Right kidney (tissue), 1 donor: Measurements from ENCODE around the gene APOL3.
"Not testable (repeated sequence)": the region's sequence is repeated elsewhere in the genome, so short reads cannot be mapped to it uniquely, and the experiment has no call there.

Source experiments
- DNase-seq: peaks from one replicate; pipeline ENCODE4 v3.0.0-alpha.2; 2016

The APOL3 gene

GRCh38 chr22:36193577-36193976, 33.0 kb upstream of the APOL3 start:
- DNase-seq = no peak

GRCh38 chr22:36193171-36193570, 32.6 kb upstream of the APOL3 start:
- no peak for DNase-seq

- DNase-seq = no peak
These were observed 32.0 kb upstream of the APOL3 start for GRCh38 chr22:36192542-36192941.

GRCh38 chr22:36191106-36191836, 30.7 kb upstream of the APOL3 start:
- DNase-seq = no peak

- DNase-seq = not testable (repeated sequence)
These were observed 27.3 kb upstream of the APOL3 start for GRCh38 chr22:36187862-36188261.

- no peak for DNase-seq
These were observed 25.5 kb upstream of the APOL3 start for GRCh38 chr22:36185828-36186624.

- DNase-seq = no peak
These were observed 24.0 kb upstream of the APOL3 start for GRCh38 chr22:36184433-36185025.

- DNase-seq = no peak
These were observed 22.9 kb upstream of the APOL3 start for GRCh38 chr22:36183446-36183845.

GRCh38 chr22:36182857-36183256, 22.3 kb upstream of the APOL3 start:
- no peak for DNase-seq

GRCh38 chr22:36182056-36182455, 21.5 kb upstream of the APOL3 start:
- DNase-seq = no peak

GRCh38 chr22:36180928-36181327, 20.4 kb upstream of the APOL3 start:
- no peak for DNase-seq

- peak; percentile 41 for DNase-seq
These were observed 19.7 kb upstream of the APOL3 start for GRCh38 chr22:36180038-36180880.

- no peak for DNase-seq
These were observed 16.6 kb upstream of the APOL3 start for GRCh38 chr22:36177160-36177559.

- DNase-seq = no peak
These were observed 15.3 kb upstream of the APOL3 start for GRCh38 chr22:36175892-36176291.

- no peak for DNase-seq
These were observed 11.4 kb upstream of the APOL3 start for GRCh38 chr22:36171941-36172340.

- DNase-seq = no peak
These were observed 6.1 kb upstream of the APOL3 start for GRCh38 chr22:36166518-36167220.

- DNase-seq = no peak
These were observed 5.5 kb upstream of the APOL3 start for GRCh38 chr22:36166086-36166485.

- DNase-seq = no peak
These were observed 4.6 kb upstream of the APOL3 start for GRCh38 chr22:36165141-36165540.

- no peak for DNase-seq
These were observed 4.1 kb upstream of the APOL3 start for GRCh38 chr22:36164621-36165020.

GRCh38 chr22:36163497-36163896, 2.9 kb upstream of the APOL3 start:
- DNase-seq = no peak

- DNase-seq = no peak
These were observed 1.8 kb upstream of the APOL3 start for GRCh38 chr22:36162127-36163034.
